NCI-H460 (cell line): ENCODE data around the gene SLK. TPM values are rescaled to one million over a fixed set of nuclear protein-coding genes. Genes with fewer than 3 reads are reported as not detected.

Source experiments
- DNase-seq: peaks from one replicate; pipeline ENCODE4 v3.0.0-alpha.2; 2016; ENCODE audit warnings: low read depth; ENCODE audit errors: extremely low read depth
- total RNA-seq: library from RNA; depleted of rRNA; stranded (reverse); fragments of >200 nt; shearing (Covaris generic); gene quantifications from 2 replicates; pipeline ENCODE4 v1.2.3, GENCODE V29; 2014

SLK gene
- total RNA-seq, 1 experiment from 2014 or later, result 62.3 TPM

GRCh38 chr10:104045151-104046089, 78.5 kb downstream of the SLK start:
- peak; percentile 66 for DNase-seq

GRCh38 chr10:104046651-104047050, 79.7 kb downstream of the SLK start:
- DNase-seq, result no peak

- DNase-seq, result no peak
Observed at GRCh38 chr10:104049504-104050250, 82.7 kb downstream of the SLK start.

GRCh38 chr10:104052431-104052830, 85.5 kb downstream of the SLK start:
- no peak for DNase-seq

GRCh38 chr10:104053201-104053600, 86.3 kb downstream of the SLK start:
- no peak for DNase-seq

GRCh38 chr10:104054430-104054829, 87.5 kb downstream of the SLK start:
- no peak for DNase-seq

GRCh38 chr10:104056619-104057273, 89.8 kb downstream of the SLK start:
- no peak for DNase-seq

GRCh38 chr10:104057717-104058116, 90.8 kb downstream of the SLK start:
- DNase-seq, result no peak

GRCh38 chr10:104059364-104059763, 92.4 kb downstream of the SLK start:
- no peak for DNase-seq

GRCh38 chr10:104061196-104061595, 94.3 kb downstream of the SLK start:
- DNase-seq, result no peak

- no peak for DNase-seq
Observed at GRCh38 chr10:104065748-104066147, 98.8 kb downstream of the SLK start.

- DNase-seq, result no peak
Observed at GRCh38 chr10:104066945-104067344, 100.0 kb downstream of the SLK start.

GRCh38 chr10:104067525-104067924, 100.6 kb downstream of the SLK start:
- no peak for DNase-seq

GRCh38 chr10:104069613-104070012, 102.7 kb downstream of the SLK start:
- no peak for DNase-seq

GRCh38 chr10:104072786-104073185, 105.8 kb downstream of the SLK start:
- no peak for DNase-seq

GRCh38 chr10:104074505-104074904, 107.6 kb downstream of the SLK start:
- DNase-seq, result no peak

- no peak for DNase-seq
Observed at GRCh38 chr10:104076743-104077160, 109.8 kb downstream of the SLK start.

GRCh38 chr10:104077247-104077646, 110.3 kb downstream of the SLK start:
- no peak for DNase-seq

GRCh38 chr10:104077663-104078151, 110.8 kb downstream of the SLK start:
- no peak for DNase-seq
